OCI-LY1 (cell line): Measurements from ENCODE around the gene TMEFF2.

Experiments used
- H2AFZ ChIP-seq: fragments of 200-600 bp; sonication (generic), shearing (Covaris generic); 2 replicates; pipeline ENCODE4 v1.6.0; 2014; ENCODE audit warnings: antibody characterized with exemption, mild to moderate bottlenecking, low read length
- H3F3A ChIP-seq: fragments of 200-600 bp; sonication (generic), shearing (Covaris generic); 2 replicates; pipeline ENCODE4 v1.6.0; 2014; ENCODE audit warnings: mild to moderate bottlenecking, antibody characterized with exemption, low read length, moderate library complexity; ENCODE audit not compliant: insufficient read depth
- H3K27ac ChIP-seq: fragments of 200-600 bp; sonication (generic); 2 replicates; pipeline ENCODE4 v1.5.1; 2014; ENCODE audit warnings: low read length, mixed run types, mild to moderate bottlenecking, low read depth; ENCODE audit not compliant: poor library complexity, severe bottlenecking
- H3K27me3 ChIP-seq: fragments of 200-600 bp; sonication (generic); 2 replicates; pipeline ENCODE4 v1.6.0; 2014; ENCODE audit warnings: antibody characterized with exemption, mild to moderate bottlenecking, low read length, moderate library complexity; ENCODE audit not compliant: insufficient read depth
- H3K36me3 ChIP-seq: fragments of 200-600 bp; sonication (generic); 2 replicates; pipeline ENCODE4 v1.6.1; 2014; ENCODE audit warnings: mild to moderate bottlenecking, antibody characterized with exemption, low read length, moderate library complexity, mixed read lengths; ENCODE audit not compliant: insufficient read depth
- H3K4me1 ChIP-seq: fragments of 200-600 bp; sonication (generic); 2 replicates; pipeline ENCODE4 v1.5.1; 2014; ENCODE audit warnings: mild to moderate bottlenecking, low read length, moderate library complexity; ENCODE audit not compliant: insufficient read depth, severe bottlenecking
- H3K4me2 ChIP-seq: fragments of 200-600 bp; sonication (generic), shearing (Covaris generic); 2 replicates; pipeline ENCODE4 v1.6.1; 2014; ENCODE audit warnings: low read length
- H3K4me3 ChIP-seq: fragments of 200-600 bp; sonication (generic); 2 replicates; pipeline ENCODE4 v1.5.1; 2014; ENCODE audit warnings: low read length, low read depth, mild to moderate bottlenecking, mixed read lengths; ENCODE audit not compliant: poor library complexity, severe bottlenecking
- H3K79me2 ChIP-seq: fragments of 200-600 bp; shearing (Covaris generic); 2 replicates; pipeline ENCODE4 v1.6.1; 2016; ENCODE audit warnings: mixed run types, low read length, mixed read lengths; ENCODE audit not compliant: insufficient read depth
- H3K9ac ChIP-seq: fragments of 200-600 bp; sonication (generic), shearing (Covaris generic); 2 replicates; pipeline ENCODE4 v1.6.1; 2014; ENCODE audit warnings: mild to moderate bottlenecking, low read length, mixed read lengths
- H3K9me2 ChIP-seq: fragments of 200-600 bp; sonication (generic), shearing (Covaris generic); 2 replicates; pipeline ENCODE4 v1.6.1; 2014; ENCODE audit warnings: low read depth, mild to moderate bottlenecking, low read length, mixed read lengths
- H3K9me3 ChIP-seq: fragments of 200-600 bp; shearing (Covaris generic); 2 replicates; pipeline ENCODE4 v1.6.1; 2014; ENCODE audit warnings: low read length, mixed read lengths
- H4K20me1 ChIP-seq: fragments of 200-600 bp; sonication (generic), shearing (Covaris generic); 2 replicates; pipeline ENCODE4 v1.6.0; 2016; ENCODE audit warnings: mild to moderate bottlenecking, low read length; ENCODE audit not compliant: insufficient read depth
- EZH2 ChIP-seq: fragments of 200-600 bp; sonication (generic), shearing (Covaris generic); IDR thresholded peaks from 2 replicates; pipeline ENCODE4 v1.8.0; 2017; ENCODE audit warnings: borderline replicate concordance, mixed run types, mild to moderate bottlenecking, antibody characterized with exemption, low read length, moderate library complexity, mixed read lengths
- TF ChIP-seq, protein P1 (sequence below): fragments of 200-600 bp; sonication (generic), shearing (Covaris generic); IDR thresholded peaks from 2 replicates; pipeline ENCODE4 v1.5.1; 2017; ENCODE audit warnings: mild to moderate bottlenecking, antibody characterized with exemption, low read length, moderate library complexity, mixed read lengths

TMEFF2 gene

DNA sequence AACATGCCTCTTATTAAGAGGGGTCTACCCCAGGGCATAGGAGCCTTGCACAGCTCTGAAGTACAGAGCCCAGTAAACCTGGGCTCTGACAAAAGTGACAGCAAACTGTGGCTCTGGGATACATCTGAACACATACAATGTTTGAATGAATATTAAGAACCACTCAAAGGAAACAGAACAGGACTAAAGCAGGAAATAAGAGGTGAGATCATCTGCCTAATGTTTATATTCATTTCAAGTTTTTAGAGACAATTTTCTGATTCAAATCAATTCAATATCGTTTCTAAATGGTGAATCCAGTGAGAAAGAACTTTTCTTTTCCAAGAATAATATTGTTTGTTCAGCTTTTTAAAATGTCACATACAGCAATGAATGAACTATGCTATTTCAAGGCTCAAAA is 211.1 kb downstream of the TMEFF2 start:
- no peaks in the 10 kb centered on the region for H3K79me2 ChIP-seq
- no peak overlapping the region for H3K4me3 ChIP-seq
- H4K20me1 ChIP-seq = no peaks in the 10 kb centered on the region
- no peak overlapping the region for H2AFZ ChIP-seq
- no peaks in the 10 kb centered on the region for H3F3A ChIP-seq
- no peaks in the 10 kb centered on the region for H3K9me2 ChIP-seq
- H3K27me3 ChIP-seq = no peaks in the 10 kb centered on the region
- no peak overlapping the region for H3K4me2 ChIP-seq
- no peak overlapping the region for H3K9ac ChIP-seq
- H3K9me3 ChIP-seq = no peaks in the 10 kb centered on the region
- H3K36me3 ChIP-seq = no peaks in the 10 kb centered on the region
- H3K27ac ChIP-seq = no peak overlapping the region
- no peaks in the 10 kb centered on the region for H3K4me1 ChIP-seq
- TF ChIP-seq EZH2 = no peak
- TF ChIP-seq, protein P1, sequence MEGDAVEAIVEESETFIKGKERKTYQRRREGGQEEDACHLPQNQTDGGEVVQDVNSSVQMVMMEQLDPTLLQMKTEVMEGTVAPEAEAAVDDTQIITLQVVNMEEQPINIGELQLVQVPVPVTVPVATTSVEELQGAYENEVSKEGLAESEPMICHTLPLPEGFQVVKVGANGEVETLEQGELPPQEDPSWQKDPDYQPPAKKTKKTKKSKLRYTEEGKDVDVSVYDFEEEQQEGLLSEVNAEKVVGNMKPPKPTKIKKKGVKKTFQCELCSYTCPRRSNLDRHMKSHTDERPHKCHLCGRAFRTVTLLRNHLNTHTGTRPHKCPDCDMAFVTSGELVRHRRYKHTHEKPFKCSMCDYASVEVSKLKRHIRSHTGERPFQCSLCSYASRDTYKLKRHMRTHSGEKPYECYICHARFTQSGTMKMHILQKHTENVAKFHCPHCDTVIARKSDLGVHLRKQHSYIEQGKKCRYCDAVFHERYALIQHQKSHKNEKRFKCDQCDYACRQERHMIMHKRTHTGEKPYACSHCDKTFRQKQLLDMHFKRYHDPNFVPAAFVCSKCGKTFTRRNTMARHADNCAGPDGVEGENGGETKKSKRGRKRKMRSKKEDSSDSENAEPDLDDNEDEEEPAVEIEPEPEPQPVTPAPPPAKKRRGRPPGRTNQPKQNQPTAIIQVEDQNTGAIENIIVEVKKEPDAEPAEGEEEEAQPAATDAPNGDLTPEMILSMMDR = no peak

DNA sequence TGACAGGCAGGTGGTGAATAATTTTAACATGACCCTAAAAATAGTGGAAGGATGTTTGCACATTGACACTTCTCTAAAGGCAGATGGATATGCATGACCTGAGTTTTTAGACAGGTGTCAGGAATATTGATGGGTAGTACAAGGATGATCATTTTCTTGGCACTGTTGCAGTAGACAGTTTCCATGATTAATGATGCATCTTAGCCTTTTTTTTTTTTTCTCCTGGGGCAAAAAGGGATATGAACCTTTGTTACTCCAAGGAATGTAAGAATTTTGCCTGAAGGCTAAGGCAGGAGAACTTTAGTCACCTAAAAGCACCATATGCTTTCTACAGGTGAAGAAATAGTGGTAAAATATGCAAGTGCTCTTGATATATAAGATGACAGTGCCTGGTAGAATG is 211.5 kb downstream of the TMEFF2 start:
- H3K27ac ChIP-seq = no peak overlapping the region
- no peaks in the 10 kb centered on the region for H3K9me3 ChIP-seq
- no peaks in the 10 kb centered on the region for H3K4me1 ChIP-seq
- no peaks in the 10 kb centered on the region for H3F3A ChIP-seq
- no peak overlapping the region for H3K4me2 ChIP-seq
- TF ChIP-seq, protein P1 = no peak
- TF ChIP-seq EZH2 = no peak
- no peak overlapping the region for H2AFZ ChIP-seq
- H4K20me1 ChIP-seq = no peaks in the 10 kb centered on the region
- H3K4me3 ChIP-seq = no peak overlapping the region
- no peaks in the 10 kb centered on the region for H3K36me3 ChIP-seq
- no peak overlapping the region for H3K9ac ChIP-seq
- H3K79me2 ChIP-seq = no peaks in the 10 kb centered on the region
- H3K27me3 ChIP-seq = no peaks in the 10 kb centered on the region
- H3K9me2 ChIP-seq = no peaks in the 10 kb centered on the region

DNA sequence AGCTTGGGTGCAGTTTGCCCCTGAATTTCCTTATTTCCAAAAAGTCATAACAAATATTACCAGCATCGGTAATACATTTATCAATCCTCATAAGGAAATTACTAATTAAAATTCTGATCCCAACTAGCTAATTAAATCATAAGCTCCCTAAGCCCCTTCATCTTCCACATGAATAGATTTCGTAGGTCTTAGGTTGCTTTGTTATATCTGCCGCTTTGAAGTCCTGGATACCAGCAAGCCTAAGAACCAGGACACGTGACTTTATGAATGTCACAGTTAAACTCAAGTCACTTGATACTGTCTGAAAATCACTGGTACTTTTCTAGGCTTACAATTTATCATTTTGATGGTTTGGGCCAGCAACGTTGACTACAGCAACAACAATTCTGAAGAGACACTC is 213.0 kb downstream of the TMEFF2 start:
- H2AFZ ChIP-seq = no peak overlapping the region
- H3K4me1 ChIP-seq = no peaks in the 10 kb centered on the region
- H3F3A ChIP-seq = no peaks in the 10 kb centered on the region
- H3K9me3 ChIP-seq = no peaks in the 10 kb centered on the region
- H3K4me2 ChIP-seq = no peak overlapping the region
- H4K20me1 ChIP-seq = no peaks in the 10 kb centered on the region
- no peak for TF ChIP-seq EZH2
- TF ChIP-seq, protein P1 = no peak
- no peak overlapping the region for H3K9ac ChIP-seq
- no peaks in the 10 kb centered on the region for H3K79me2 ChIP-seq
- no peaks in the 10 kb centered on the region for H3K36me3 ChIP-seq
- H3K27me3 ChIP-seq = no peaks in the 10 kb centered on the region
- H3K27ac ChIP-seq = no peak overlapping the region
- H3K4me3 ChIP-seq = no peak overlapping the region
- H3K9me2 ChIP-seq = no peaks in the 10 kb centered on the region
